GM19025 (cell line): Measurements from ENCODE around the gene HERC4.
"Not testable (repeated sequence)": the region's sequence is repeated elsewhere in the genome, so short reads cannot be mapped to it uniquely, and the experiment has no call there.

Experiments used
- ATAC-seq: cut with Tn5 transposase; IDR thresholded peaks from one replicate; pipeline ENCODE4 v1.9.1; 2021; ENCODE audit warnings: mild to moderate bottlenecking, low read depth, moderate library complexity; ENCODE audit not compliant: unreplicated experiment

The HERC4 gene

GRCh38 chr10:68090586-68090985 lies 15.5 kb upstream of the HERC4 start:
- ATAC-seq, result no peak

GRCh38 chr10:68088740-68089139 lies 13.7 kb upstream of the HERC4 start:
- no peak for ATAC-seq

- no peak for ATAC-seq
Measured at GRCh38 chr10:68087685-68088401, 12.8 kb upstream of the HERC4 start.

- no peak for ATAC-seq
Measured at GRCh38 chr10:68086910-68087684, 12.0 kb upstream of the HERC4 start.

- no peak for ATAC-seq
Measured at GRCh38 chr10:68086011-68086410, 10.9 kb upstream of the HERC4 start.

- no peak for ATAC-seq
Measured at GRCh38 chr10:68084469-68084868, 9.4 kb upstream of the HERC4 start.

GRCh38 chr10:68083953-68084352 lies 8.9 kb upstream of the HERC4 start:
- no peak for ATAC-seq

GRCh38 chr10:68082872-68083271 lies 7.8 kb upstream of the HERC4 start:
- no peak for ATAC-seq

- no peak for ATAC-seq
Measured at GRCh38 chr10:68081916-68082315, 6.8 kb upstream of the HERC4 start.

GRCh38 chr10:68080853-68081431 lies 5.9 kb upstream of the HERC4 start:
- no peak for ATAC-seq

GRCh38 chr10:68079434-68079833 lies 4.4 kb upstream of the HERC4 start:
- ATAC-seq, result no peak

GRCh38 chr10:68077026-68077425 lies 1.9 kb upstream of the HERC4 start:
- no peak for ATAC-seq

GRCh38 chr10:68076081-68076480 lies 998 bp upstream of the HERC4 start:
- not testable (repeated sequence) for ATAC-seq

- no peak for ATAC-seq
Measured at GRCh38 chr10:68075550-68076004, 494 bp upstream of the HERC4 start.

GRCh38 chr10:68074031-68074774 lies 880 bp downstream of the HERC4 start:
- ATAC-seq, result no peak

- no peak for ATAC-seq
Measured at GRCh38 chr10:68073631-68074030, 1.5 kb downstream of the HERC4 start.

GRCh38 chr10:68067508-68067907 lies 7.6 kb downstream of the HERC4 start:
- ATAC-seq, result no peak

GRCh38 chr10:68067029-68067428 lies 8.1 kb downstream of the HERC4 start:
- ATAC-seq, result no peak

- ATAC-seq, result no peak
Measured at GRCh38 chr10:68053553-68053952, 21.5 kb downstream of the HERC4 start.

GRCh38 chr10:68052463-68052862 lies 22.6 kb downstream of the HERC4 start:
- ATAC-seq, result no peak
